ENCODE measurements around the gene NLN. TPM values are rescaled to one million over a fixed set of nuclear protein-coding genes. Genes with fewer than 3 reads are reported as not detected.

NLN gene
- total and polyA plus RNA-seq, 2 donors (not counting 1 experiment from before 2014, with no cell fraction given), result 29.2 to 33.7 TPM

- H3K4me1 ChIP-seq (ENCODE audit: control insufficient read depth, extremely low read depth, insufficient read depth, low read length), result no peaks in the 10 kb centered on the region
- peaks cover 8% of the 10 kb centered on the region for H3K79me2 ChIP-seq (ENCODE audit: control insufficient read depth, insufficient read depth, low read length)
- H3K4me2 ChIP-seq (ENCODE audit: extremely low read depth, insufficient read depth, low read length), result no peak overlapping the region
- H3K9me3 ChIP-seq (ENCODE audit: control insufficient read depth, insufficient read depth, low read depth, low read length), result no peaks in the 10 kb centered on the region
- no peaks in the 10 kb centered on the region for H3K36me3 ChIP-seq (ENCODE audit: control insufficient read depth, insufficient read depth, low read length)
- TF ChIP-seq CTCF (conservative IDR thresholded peaks at IDR 0.05 in 1 of 2, IDR thresholded peaks at IDR 0.05 in 1 of 2; ENCODE audit: low read depth in 1 of 2, low read length in 2 of 2), result no peak
- TF ChIP-seq EZH2 (IDR thresholded peaks at IDR 0.05; ENCODE audit: low read length, missing control alignments), result no peak
- DNase-seq (ENCODE audit: low read depth in 2 of 2), result no peak
- no peak overlapping the region for H2AFZ ChIP-seq (ENCODE audit: low read length)
- no peak overlapping the region for H3K9ac ChIP-seq (ENCODE audit: insufficient read depth, low read length)
- H3K4me3 ChIP-seq (replicated peaks in 1 of 4; ENCODE audit: control extremely low read depth in 1 of 4, insufficient read depth in 1 of 4, low read depth in 3 of 4, low read length in 4 of 4), result no peak overlapping the region
- H4K20me1 ChIP-seq (ENCODE audit: control insufficient read depth, extremely low read depth, insufficient read depth, low read length), result no peaks in the 10 kb centered on the region
- no peaks in the 10 kb centered on the region for H3K27me3 ChIP-seq (ENCODE audit: control insufficient read depth, insufficient read depth, low read length)
- no peak overlapping the region for H3K27ac ChIP-seq (ENCODE audit: insufficient read depth, low read length)
These were observed 14.0 kb downstream of the NLN start for GRCh38 chr5:65736011-65736410.

GRCh38 chr5:65737842-65738241 lies 15.8 kb downstream of the NLN start:
- no peak for DNase-seq (ENCODE audit: low read depth in 2 of 2)
- H3K27me3 ChIP-seq (ENCODE audit: control insufficient read depth, insufficient read depth, low read length), result no peaks in the 10 kb centered on the region
- TF ChIP-seq EZH2 (IDR thresholded peaks at IDR 0.05; ENCODE audit: low read length, missing control alignments) (no peak), CTCF (conservative IDR thresholded peaks at IDR 0.05 in 1 of 2, IDR thresholded peaks at IDR 0.05 in 1 of 2; ENCODE audit: low read depth in 1 of 2, low read length in 2 of 2) (no peak)

GRCh38 chr5:65738305-65738704 lies 16.3 kb downstream of the NLN start:
- Histone ChIP-seq H3K9me3 (ENCODE audit: control insufficient read depth, insufficient read depth, low read depth, low read length) (no peaks in the 10 kb centered on the region), H4K20me1 (ENCODE audit: control insufficient read depth, extremely low read depth, insufficient read depth, low read length) (no peaks in the 10 kb centered on the region), H3K79me2 (ENCODE audit: control insufficient read depth, insufficient read depth, low read length) (peaks cover 7% of the 10 kb centered on the region), H3K4me1 (ENCODE audit: control insufficient read depth, extremely low read depth, insufficient read depth, low read length) (no peaks in the 10 kb centered on the region), H3K4me3 (replicated peaks in 1 of 4; ENCODE audit: control extremely low read depth in 1 of 4, insufficient read depth in 1 of 4, low read depth in 3 of 4, low read length in 4 of 4) (no peak overlapping the region), H3K36me3 (ENCODE audit: control insufficient read depth, insufficient read depth, low read length) (no peaks in the 10 kb centered on the region), H3K9ac (ENCODE audit: insufficient read depth, low read length) (no peak overlapping the region), H2AFZ (ENCODE audit: low read length) (no peak overlapping the region), H3K27ac (ENCODE audit: insufficient read depth, low read length) (no peak overlapping the region), H3K27me3 (ENCODE audit: control insufficient read depth, insufficient read depth, low read length) (no peaks in the 10 kb centered on the region), H3K4me2 (ENCODE audit: extremely low read depth, insufficient read depth, low read length) (no peak overlapping the region)
- no peak for DNase-seq (ENCODE audit: low read depth in 2 of 2)
- TF ChIP-seq CTCF (conservative IDR thresholded peaks at IDR 0.05 in 1 of 2, IDR thresholded peaks at IDR 0.05 in 1 of 2; ENCODE audit: low read depth in 1 of 2, low read length in 2 of 2) (no peak), EZH2 (IDR thresholded peaks at IDR 0.05; ENCODE audit: low read length, missing control alignments) (no peak)

More at GRCh38 chr5:65737842-65738241, 15.8 kb downstream of the NLN start:
- H3K4me2 ChIP-seq (ENCODE audit: extremely low read depth, insufficient read depth, low read length), result no peak overlapping the region
- H3K27ac ChIP-seq (ENCODE audit: insufficient read depth, low read length), result no peak overlapping the region
- H3K36me3 ChIP-seq (ENCODE audit: control insufficient read depth, insufficient read depth, low read length), result no peaks in the 10 kb centered on the region
- H3K4me1 ChIP-seq (ENCODE audit: control insufficient read depth, extremely low read depth, insufficient read depth, low read length), result no peaks in the 10 kb centered on the region
- H3K79me2 ChIP-seq (ENCODE audit: control insufficient read depth, insufficient read depth, low read length), result peaks cover 7% of the 10 kb centered on the region
- H4K20me1 ChIP-seq (ENCODE audit: control insufficient read depth, extremely low read depth, insufficient read depth, low read length), result no peaks in the 10 kb centered on the region
- no peak overlapping the region for H2AFZ ChIP-seq (ENCODE audit: low read length)
- H3K4me3 ChIP-seq (replicated peaks in 1 of 4; ENCODE audit: control extremely low read depth in 1 of 4, insufficient read depth in 1 of 4, low read depth in 3 of 4, low read length in 4 of 4), result no peak overlapping the region
- no peak overlapping the region for H3K9ac ChIP-seq (ENCODE audit: insufficient read depth, low read length)
- H3K9me3 ChIP-seq (ENCODE audit: control insufficient read depth, insufficient read depth, low read depth, low read length), result no peaks in the 10 kb centered on the region

Data from fibroblast of lung (primary cell).